ENCODE data around the gene OTULIN. TPM values are rescaled to one million over a fixed set of nuclear protein-coding genes. Genes with fewer than 3 reads are reported as not detected.
A peak's percentile ranks its signal among the peaks of the same experiment; 100 is the strongest.

The OTULIN gene
- total and polyA plus RNA-seq, 2 of the 13 experiments (the other 11 are each of a cell fraction or from before 2014, with no cell fraction given) = 7.0 to 34.8 TPM

GRCh38 chr5:14664270-14665100, at the start of gene OTULIN (continued):
- TF ChIP-seq THRA (CRISPR knock-in tag; IDR thresholded peaks at IDR 0.05; ENCODE audit: borderline replicate concordance) = peak; percentile 59; the same call in 1 of the 2 replicates
- TF ChIP-seq, protein P1, sequence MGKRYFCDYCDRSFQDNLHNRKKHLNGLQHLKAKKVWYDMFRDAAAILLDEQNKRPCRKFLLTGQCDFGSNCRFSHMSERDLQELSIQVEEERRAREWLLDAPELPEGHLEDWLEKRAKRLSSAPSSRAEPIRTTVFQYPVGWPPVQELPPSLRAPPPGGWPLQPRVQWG (CRISPR knock-in tag; IDR thresholded peaks at IDR 0.05; ENCODE audit: borderline replicate concordance, low read depth) = no peak
- TF ChIP-seq CTCF (CRISPR knock-in tag; IDR thresholded peaks at IDR 0.05) = no peak; the same call in 1 of the 2 replicates
- TF ChIP-seq ZNF317 (CRISPR knock-in tag; IDR thresholded peaks at IDR 0.05) = no peak; the same call in 1 of the 2 replicates
- 0 out of 2 replicates have a peak, but pooled peaks have one; percentile 34 for TF ChIP-seq SNAPC4 (CRISPR knock-in tag; IDR thresholded peaks at IDR 0.05)
- no peak for TF ChIP-seq ZNF672 (CRISPR knock-in tag; IDR thresholded peaks at IDR 0.05)
- TF ChIP-seq ATM (IDR thresholded peaks at IDR 0.05; ENCODE audit: borderline replicate concordance) = no peak
- TF ChIP-seq, protein P2, sequence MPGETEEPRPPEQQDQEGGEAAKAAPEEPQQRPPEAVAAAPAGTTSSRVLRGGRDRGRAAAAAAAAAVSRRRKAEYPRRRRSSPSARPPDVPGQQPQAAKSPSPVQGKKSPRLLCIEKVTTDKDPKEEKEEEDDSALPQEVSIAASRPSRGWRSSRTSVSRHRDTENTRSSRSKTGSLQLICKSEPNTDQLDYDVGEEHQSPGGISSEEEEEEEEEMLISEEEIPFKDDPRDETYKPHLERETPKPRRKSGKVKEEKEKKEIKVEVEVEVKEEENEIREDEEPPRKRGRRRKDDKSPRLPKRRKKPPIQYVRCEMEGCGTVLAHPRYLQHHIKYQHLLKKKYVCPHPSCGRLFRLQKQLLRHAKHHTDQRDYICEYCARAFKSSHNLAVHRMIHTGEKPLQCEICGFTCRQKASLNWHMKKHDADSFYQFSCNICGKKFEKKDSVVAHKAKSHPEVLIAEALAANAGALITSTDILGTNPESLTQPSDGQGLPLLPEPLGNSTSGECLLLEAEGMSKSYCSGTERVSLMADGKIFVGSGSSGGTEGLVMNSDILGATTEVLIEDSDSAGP (CRISPR knock-in tag; IDR thresholded peaks at IDR 0.05; ENCODE audit: borderline replicate concordance) = peak; percentile 87
- TF ChIP-seq MIER3 (CRISPR knock-in tag; IDR thresholded peaks at IDR 0.05; ENCODE audit: borderline replicate concordance) = peak; percentile 54
- 0 out of 2 replicates have a peak, but pooled peaks have one; percentile 42 for TF ChIP-seq NCOA1 (CRISPR knock-in tag; IDR thresholded peaks at IDR 0.05)
- TF ChIP-seq CEBPB (IDR thresholded peaks at IDR 0.05; ENCODE audit: borderline replicate concordance, low read depth, low read length) = no peak
- no peak for TF ChIP-seq ZNF256 (CRISPR knock-in tag; conservative IDR thresholded peaks at IDR 0.05)
- no peak for TF ChIP-seq ZNF570 (CRISPR knock-in tag; IDR thresholded peaks at IDR 0.05; ENCODE audit: borderline replicate concordance)
- TF ChIP-seq HNF4G (IDR thresholded peaks at IDR 0.05; ENCODE audit: borderline replicate concordance, low read depth, low read length) = peak; percentile 8; the same call in 1 of the 2 replicates
- peak; percentile 58; the same call in 1 of the 2 replicates for TF ChIP-seq HNF4G (CRISPR knock-in tag; IDR thresholded peaks at IDR 0.05; ENCODE audit: borderline replicate concordance, low read depth)
- peak; percentile 83 for TF ChIP-seq KMT2B (CRISPR knock-in tag; IDR thresholded peaks at IDR 0.05)

Measured in HepG2 (cell line).